OCI-LY1 (cell line): ENCODE results near the gene CDC37.

Source experiments
- EZH2 ChIP-seq: fragments of 200-600 bp; sonication (generic), shearing (Covaris generic); IDR thresholded peaks from 2 replicates; pipeline ENCODE4 v1.8.0; 2017; ENCODE audit warnings: borderline replicate concordance, mixed run types, mild to moderate bottlenecking, antibody characterized with exemption, low read length, moderate library complexity, mixed read lengths
- TF ChIP-seq, protein P1 (sequence below): fragments of 200-600 bp; sonication (generic), shearing (Covaris generic); IDR thresholded peaks from 2 replicates; pipeline ENCODE4 v1.5.1; 2017; ENCODE audit warnings: mild to moderate bottlenecking, antibody characterized with exemption, low read length, moderate library complexity, mixed read lengths

DNA sequence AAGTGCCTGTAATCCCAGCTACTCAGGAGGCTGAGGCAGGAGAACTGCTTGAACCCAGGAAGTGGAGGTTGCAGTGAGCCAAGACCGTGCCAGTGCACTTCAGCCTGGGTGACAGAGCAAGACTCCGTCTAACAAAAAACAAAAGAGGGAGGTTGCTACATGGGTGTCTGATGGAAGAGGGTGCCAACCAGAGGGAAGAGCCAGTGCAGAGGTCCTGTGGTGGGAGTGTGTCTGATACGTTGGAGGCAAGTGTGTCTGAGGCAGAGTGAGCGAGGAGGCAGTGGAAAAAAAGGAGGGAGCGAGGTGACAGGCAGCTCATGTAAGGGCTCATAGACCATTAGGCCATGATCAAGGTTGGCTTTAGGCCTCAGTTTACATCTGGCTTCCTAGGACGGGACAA is 23.8 kb upstream of the CDC37 start:
- TF ChIP-seq, protein P1, sequence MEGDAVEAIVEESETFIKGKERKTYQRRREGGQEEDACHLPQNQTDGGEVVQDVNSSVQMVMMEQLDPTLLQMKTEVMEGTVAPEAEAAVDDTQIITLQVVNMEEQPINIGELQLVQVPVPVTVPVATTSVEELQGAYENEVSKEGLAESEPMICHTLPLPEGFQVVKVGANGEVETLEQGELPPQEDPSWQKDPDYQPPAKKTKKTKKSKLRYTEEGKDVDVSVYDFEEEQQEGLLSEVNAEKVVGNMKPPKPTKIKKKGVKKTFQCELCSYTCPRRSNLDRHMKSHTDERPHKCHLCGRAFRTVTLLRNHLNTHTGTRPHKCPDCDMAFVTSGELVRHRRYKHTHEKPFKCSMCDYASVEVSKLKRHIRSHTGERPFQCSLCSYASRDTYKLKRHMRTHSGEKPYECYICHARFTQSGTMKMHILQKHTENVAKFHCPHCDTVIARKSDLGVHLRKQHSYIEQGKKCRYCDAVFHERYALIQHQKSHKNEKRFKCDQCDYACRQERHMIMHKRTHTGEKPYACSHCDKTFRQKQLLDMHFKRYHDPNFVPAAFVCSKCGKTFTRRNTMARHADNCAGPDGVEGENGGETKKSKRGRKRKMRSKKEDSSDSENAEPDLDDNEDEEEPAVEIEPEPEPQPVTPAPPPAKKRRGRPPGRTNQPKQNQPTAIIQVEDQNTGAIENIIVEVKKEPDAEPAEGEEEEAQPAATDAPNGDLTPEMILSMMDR = no peak
- TF ChIP-seq EZH2 = no peak
